ENCODE data around the gene CLSTN1.

Gene CLSTN1

GRCh38 chr1:9689011-9689706 lies 134.6 kb downstream of the CLSTN1 start:
- TF ChIP-seq CTCF (conservative IDR thresholded peaks at IDR 0.05; ENCODE audit: low read depth), result no peak
- ChIA-PET CTCF (interaction anchor here (0.5 to 1.4 kb wide), 3 partner anchors 63 to 276 kb away, joined by 3 to 5 read pairs (median 4); no protein-coding TSS in a partner anchor), POLR2A (ENCODE audit: low non-redundant PET) (no interaction called here)
- DNase-seq (ENCODE audit: low spot score), result peak; percentile 82
- peak overlapping the region; percentile 80 for H3K27ac ChIP-seq

GRCh38 chr1:9688599-9688998 lies 135.2 kb downstream of the CLSTN1 start:
- POLR2A ChIA-PET (ENCODE audit: low non-redundant PET), result no interaction called here
- DNase-seq (ENCODE audit: low spot score), result no peak
- TF ChIP-seq CTCF (conservative IDR thresholded peaks at IDR 0.05; ENCODE audit: low read depth), result no peak
- peak overlapping the region; percentile 80 for H3K27ac ChIP-seq
- CTCF ChIA-PET, result interaction anchor here (0.5 to 1.4 kb wide), 3 partner anchors 62 to 276 kb away, joined by 3 to 5 read pairs (median 4); no protein-coding TSS in a partner anchor

GRCh38 chr1:9687874-9688582 lies 135.7 kb downstream of the CLSTN1 start:
- TF ChIP-seq CTCF (conservative IDR thresholded peaks at IDR 0.05; ENCODE audit: low read depth), result no peak
- CTCF ChIA-PET, result interaction anchor here (1.0 to 1.4 kb wide), 2 partner anchors 61 to 180 kb away, joined by 3 to 5 read pairs; no protein-coding TSS in a partner anchor
- POLR2A ChIA-PET (ENCODE audit: low non-redundant PET), result no interaction called here
- peak overlapping the region; percentile 80 for H3K27ac ChIP-seq
- DNase-seq (ENCODE audit: low spot score), result no peak

GRCh38 chr1:9687120-9687873 lies 136.5 kb downstream of the CLSTN1 start:
- peak overlapping the region; percentile 80 for H3K27ac ChIP-seq
- DNase-seq (ENCODE audit: low spot score), result peak; percentile 69
- CTCF ChIA-PET, result interaction anchor here (0.7 to 1.4 kb wide), 2 partner anchors 61 to 1720 kb away, joined by 3 to 5 read pairs; no protein-coding TSS in a partner anchor
- TF ChIP-seq CTCF (conservative IDR thresholded peaks at IDR 0.05; ENCODE audit: low read depth), result no peak
- POLR2A ChIA-PET (ENCODE audit: low non-redundant PET), result no interaction called here

- TF ChIP-seq CTCF (conservative IDR thresholded peaks at IDR 0.05; ENCODE audit: low read depth), result no peak
- POLR2A ChIA-PET (ENCODE audit: low non-redundant PET), result no interaction called here
- H3K27ac ChIP-seq, result no peak overlapping the region
- CTCF ChIA-PET, result no interaction called here
- DNase-seq (ENCODE audit: low spot score), result no peak
Observed at GRCh38 chr1:9684801-9685200, 139.0 kb downstream of the CLSTN1 start.

GRCh38 chr1:9680828-9681227 lies 142.9 kb downstream of the CLSTN1 start:
- TF ChIP-seq CTCF (conservative IDR thresholded peaks at IDR 0.05; ENCODE audit: low read depth), result no peak
- DNase-seq (ENCODE audit: low spot score), result no peak

More at GRCh38 chr1:9680828-9681227, 142.9 kb downstream of the CLSTN1 start:
- POLR2A ChIA-PET (ENCODE audit: low non-redundant PET), result no interaction called here
- no peak overlapping the region for H3K27ac ChIP-seq
- CTCF ChIA-PET, result interaction anchor here (0.6 kb wide), 2 partner anchors 12 to 1919 kb away, joined by 3 read pairs; no protein-coding TSS in a partner anchor

Data from RWPE1 (cell line).